Kidney (tissue), 14 donors: Measurements from ENCODE around the gene NME5. TPM values are rescaled to one million over a fixed set of nuclear protein-coding genes. Genes with fewer than 3 reads are reported as not detected.

Source experiments
- DNase-seq, 5 donors: peaks; one replicate each; pipeline ENCODE4 v3.0.0-alpha.2; 2013 to 2020
- FAIRE-seq: peaks from 2 replicates; lab custom pipeline; 2012; peaks lifted over from hg19 to GRCh38; lab: Jason Lieb, UNC
- H3K27ac ChIP-seq, 2 donors: one replicate each; pipeline ENCODE4 v1.7.0; 2013; ENCODE audit warnings: low read depth in 2 of 2, low read length in 2 of 2, inconsistent platforms in 1 of 2
- H3K27me3 ChIP-seq: one replicate; pipeline ENCODE4 v1.7.1; 2013; ENCODE audit warnings: low read length, inconsistent platforms; ENCODE audit not compliant: control insufficient read depth, insufficient read depth
- H3K36me3 ChIP-seq, 3 donors: one replicate each; pipeline versions ENCODE4 v1.7.0 to v1.7.1; 2013; ENCODE audit warnings: low read length in 3 of 3, control low read depth in 1 of 3, inconsistent platforms in 1 of 3; ENCODE audit not compliant: insufficient read depth in 3 of 3, control insufficient read depth in 2 of 3
- H3K4me1 ChIP-seq, 3 donors: one replicate each; pipeline versions ENCODE4 v1.7.0 to v1.7.1; 2013; ENCODE audit warnings: low read length in 3 of 3, inconsistent platforms in 1 of 3, low read depth in 1 of 3; ENCODE audit not compliant: control insufficient read depth in 2 of 3, insufficient read depth in 2 of 3
- H3K4me3 ChIP-seq, 3 donors: one replicate each; pipeline versions ENCODE4 v1.7.0 to v1.8.1; 2013; ENCODE audit warnings: low read length in 3 of 3, control low read depth in 1 of 3, inconsistent platforms in 1 of 3
- H3K9ac ChIP-seq, 3 donors: one replicate each; pipeline versions ENCODE4 v1.7.0 to v1.7.1; 2013; ENCODE audit warnings: low read length in 3 of 3, control low read depth in 1 of 3, inconsistent platforms in 1 of 3
- H3K9me3 ChIP-seq, 3 donors: one replicate each; pipeline versions ENCODE4 v1.7.0 to v1.7.1; 2013; ENCODE audit warnings: low read length in 3 of 3, control low read depth in 1 of 3, inconsistent platforms in 1 of 3; ENCODE audit not compliant: control insufficient read depth in 2 of 3, insufficient read depth in 1 of 3
- intact Hi-C: fragments of 100-400 bp; cut with DNase I; formaldehyde crosslinking; loops from one replicate; pipeline ENCODE4 v1.11.1; 2022
- polyA plus RNA-seq: library from polyadenylated mRNA; stranded (reverse); fragments of 350-450 nt; fragmentation: Illumina TruSeq; extraction: RNeasy Lipid Tissue Mini Kit (QIAGEN cat#74804); gene quantifications from one replicate; pipeline ENCODE4 v1.2.3, GENCODE V29; 2014; ENCODE audit warnings: low read depth, low replicate concordance; ENCODE audit not compliant: insufficient read depth
- total RNA-seq: library from RNA; stranded (reverse); fragmentation: NEBNext Ultra II Directional; extraction: Animal tissue kit (Norgen Biotek cat#: 25700); gene quantifications from one replicate; pipeline ENCODE4 v1.2.1, GENCODE V29; 2021
- TF ChIP-seq, protein P1 (sequence below): IDR thresholded peaks from 3 replicates; pipeline ENCODE4 v1.5.1; 2012; ENCODE audit warnings: mild to moderate bottlenecking, moderate library complexity, borderline replicate concordance; ENCODE audit not compliant: insufficient read depth; ENCODE audit errors: extremely low read depth
- donor health status: control.
- donor health status: control.
- donor health status: control.
- donor health status: control.
- donor health status: control.
- donor health status: DM: yes; HTN: yes; CAD: no.
- donor health status: Normal renal cell carcinoma (clear cell type).

The NME5 gene
- total and polyA plus RNA-seq, 2 donors from 2014 or later, result 20.6 to 30.2 TPM

DNA sequence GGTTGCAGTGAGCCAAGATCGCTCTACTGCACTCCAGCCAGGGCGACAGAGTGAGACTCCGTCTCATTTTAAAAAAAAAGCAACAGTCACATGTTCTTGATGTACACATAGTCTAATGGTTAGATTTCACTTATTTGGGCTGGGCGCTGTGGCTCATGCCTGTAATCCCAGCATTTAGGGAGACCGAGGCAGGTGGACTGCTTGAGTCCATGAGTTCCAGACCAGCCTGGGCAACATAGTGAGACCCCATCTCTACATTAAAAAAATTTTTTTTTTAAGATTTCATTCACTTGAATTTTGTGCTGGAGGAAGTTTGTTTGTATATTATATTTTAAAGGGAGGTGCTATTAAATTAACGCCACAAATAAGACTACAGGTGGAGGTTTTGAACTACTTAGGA, 33.5 kb downstream of the NME5 start:
- H3K4me3 ChIP-seq, result no peak overlapping the region
- no peak overlapping the region for H3K27ac ChIP-seq
- H3K36me3 ChIP-seq, result no peaks in the 10 kb centered on the region
- H3K4me1 ChIP-seq, result no peaks in the 10 kb centered on the region
- no peak for DNase-seq
- no peaks in the 10 kb centered on the region for H3K27me3 ChIP-seq
- H3K9me3 ChIP-seq, result no peaks in the 10 kb centered on the region
- FAIRE-seq, result no peak
- H3K9ac ChIP-seq, result no peak overlapping the region
- intact Hi-C loops, result no loop called here
- TF ChIP-seq, protein P1, sequence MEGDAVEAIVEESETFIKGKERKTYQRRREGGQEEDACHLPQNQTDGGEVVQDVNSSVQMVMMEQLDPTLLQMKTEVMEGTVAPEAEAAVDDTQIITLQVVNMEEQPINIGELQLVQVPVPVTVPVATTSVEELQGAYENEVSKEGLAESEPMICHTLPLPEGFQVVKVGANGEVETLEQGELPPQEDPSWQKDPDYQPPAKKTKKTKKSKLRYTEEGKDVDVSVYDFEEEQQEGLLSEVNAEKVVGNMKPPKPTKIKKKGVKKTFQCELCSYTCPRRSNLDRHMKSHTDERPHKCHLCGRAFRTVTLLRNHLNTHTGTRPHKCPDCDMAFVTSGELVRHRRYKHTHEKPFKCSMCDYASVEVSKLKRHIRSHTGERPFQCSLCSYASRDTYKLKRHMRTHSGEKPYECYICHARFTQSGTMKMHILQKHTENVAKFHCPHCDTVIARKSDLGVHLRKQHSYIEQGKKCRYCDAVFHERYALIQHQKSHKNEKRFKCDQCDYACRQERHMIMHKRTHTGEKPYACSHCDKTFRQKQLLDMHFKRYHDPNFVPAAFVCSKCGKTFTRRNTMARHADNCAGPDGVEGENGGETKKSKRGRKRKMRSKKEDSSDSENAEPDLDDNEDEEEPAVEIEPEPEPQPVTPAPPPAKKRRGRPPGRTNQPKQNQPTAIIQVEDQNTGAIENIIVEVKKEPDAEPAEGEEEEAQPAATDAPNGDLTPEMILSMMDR, result no peak

DNA sequence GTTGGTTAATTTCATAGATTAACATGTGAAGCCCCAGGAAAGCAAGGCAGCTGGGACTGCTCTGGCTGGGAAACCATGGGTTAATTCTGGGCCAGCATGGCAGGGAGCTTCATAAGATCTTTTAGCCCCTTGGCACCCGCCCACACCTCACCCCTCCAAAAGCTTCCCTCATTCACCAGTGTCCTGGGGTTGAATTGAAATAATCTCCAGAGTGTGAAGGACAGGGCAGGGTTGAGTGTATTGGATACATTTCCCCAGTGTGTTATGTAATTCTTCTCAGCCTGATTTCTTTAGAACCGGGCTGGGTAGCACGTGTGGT, 36.0 kb downstream of the NME5 start:
- Histone ChIP-seq H3K9ac (no peak overlapping the region), H3K4me3 (no peak overlapping the region), H3K27me3 (no peaks in the 10 kb centered on the region), H3K27ac (no peak overlapping the region), H3K36me3 (no peaks in the 10 kb centered on the region), H3K9me3 (no peaks in the 10 kb centered on the region), H3K4me1 (no peaks in the 10 kb centered on the region)
- DNase-seq, result no peak
- TF ChIP-seq, protein P1, result no peak
- intact Hi-C loops, result no loop called here
- FAIRE-seq, result no peak

DNA sequence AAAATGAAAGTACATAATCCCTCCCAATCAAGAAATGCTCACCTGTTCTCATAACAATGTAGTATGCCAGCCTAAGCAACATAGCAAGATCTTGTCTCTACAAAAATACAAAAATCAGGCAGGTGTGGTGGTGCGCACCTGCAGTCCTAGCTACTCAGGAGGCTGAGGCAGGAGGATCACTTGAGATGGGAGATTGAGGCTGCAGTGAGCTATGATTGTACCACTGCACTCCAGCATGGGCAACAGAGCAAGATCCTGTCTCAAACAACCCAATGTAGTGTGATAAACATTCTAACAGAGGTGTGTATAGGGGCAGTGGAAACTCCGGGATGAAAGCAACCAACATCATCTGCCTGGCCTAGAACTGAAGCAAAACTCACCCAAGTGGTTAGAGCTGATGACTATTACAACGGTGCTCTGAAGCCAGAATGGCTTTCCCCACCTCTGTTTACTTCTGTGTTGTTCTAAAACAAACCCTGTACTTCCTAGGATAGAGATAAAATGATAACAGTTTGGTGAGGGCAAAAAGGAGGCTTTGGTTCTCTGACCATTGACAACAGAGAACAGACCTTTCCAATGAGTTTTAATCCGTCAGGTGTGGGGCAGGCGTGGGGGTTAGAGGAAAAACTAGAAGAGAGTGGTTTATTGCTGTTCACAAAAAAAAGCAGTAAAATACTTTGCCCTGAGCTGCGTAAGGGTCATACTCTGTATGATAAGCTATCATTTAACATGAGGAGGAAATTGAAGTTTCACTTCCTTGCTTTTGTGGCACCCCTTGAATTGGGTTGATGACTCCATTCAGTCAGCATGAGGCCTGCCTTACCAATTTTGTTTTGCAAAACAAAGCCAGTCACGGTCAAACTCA, 36.5 kb downstream of the NME5 start:
- DNase-seq (no peak), FAIRE-seq (no peak)
- intact Hi-C loops, result no loop called here
- Histone ChIP-seq H3K27me3 (no peaks in the 10 kb centered on the region), H3K27ac (no peak overlapping the region), H3K4me1 (no peaks in the 10 kb centered on the region), H3K9me3 (no peaks in the 10 kb centered on the region), H3K9ac (no peak overlapping the region), H3K36me3 (no peaks in the 10 kb centered on the region), H3K4me3 (no peak overlapping the region)
- TF ChIP-seq, protein P1, result no peak
